NCI-H526 (cell line): Measurements from ENCODE around the gene PSMD8.
"Not testable (repeated sequence)": the region's sequence is repeated elsewhere in the genome, so short reads cannot be mapped to it uniquely, and the experiment has no call there.

Experiments
- DNase-seq, 2 experiments: peaks; one replicate each; lab custom pipeline; 2025; lab: John Stamatoyannopoulos, UW

The PSMD8 gene

DNA sequence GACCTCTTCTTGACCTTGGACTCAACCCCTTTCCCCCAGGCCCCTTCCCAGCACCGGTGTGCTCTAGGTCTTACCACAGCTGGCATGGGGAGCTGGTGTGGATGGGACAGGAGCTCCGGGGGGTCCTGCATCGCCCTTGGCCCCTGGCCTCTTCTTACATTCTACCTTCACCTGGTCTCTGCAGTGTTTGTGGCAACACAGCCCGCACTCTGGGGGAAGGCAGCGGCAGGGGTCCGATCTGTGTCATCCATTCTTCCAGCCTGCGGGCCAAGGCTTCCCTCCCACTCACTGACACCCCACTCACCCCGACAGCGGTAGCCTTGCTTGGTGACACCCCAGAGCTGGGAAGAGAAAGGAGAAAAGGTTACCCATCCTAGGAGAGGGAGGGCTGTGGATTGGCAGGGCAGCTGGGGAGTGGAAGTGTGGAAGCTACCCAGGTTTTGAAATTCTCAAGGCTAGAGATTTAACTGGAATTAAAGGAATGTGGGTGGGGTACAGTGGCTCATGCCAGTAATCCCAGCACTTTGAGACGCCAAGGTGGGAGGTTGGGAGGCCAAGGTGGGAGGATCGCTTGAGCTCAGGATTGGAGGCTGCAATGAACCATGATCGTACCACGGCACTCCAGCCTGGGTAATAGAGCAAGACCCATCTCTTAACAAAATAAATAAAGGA, 36.8 kb downstream of the PSMD8 start:
- DNase-seq: no peak

DNA sequence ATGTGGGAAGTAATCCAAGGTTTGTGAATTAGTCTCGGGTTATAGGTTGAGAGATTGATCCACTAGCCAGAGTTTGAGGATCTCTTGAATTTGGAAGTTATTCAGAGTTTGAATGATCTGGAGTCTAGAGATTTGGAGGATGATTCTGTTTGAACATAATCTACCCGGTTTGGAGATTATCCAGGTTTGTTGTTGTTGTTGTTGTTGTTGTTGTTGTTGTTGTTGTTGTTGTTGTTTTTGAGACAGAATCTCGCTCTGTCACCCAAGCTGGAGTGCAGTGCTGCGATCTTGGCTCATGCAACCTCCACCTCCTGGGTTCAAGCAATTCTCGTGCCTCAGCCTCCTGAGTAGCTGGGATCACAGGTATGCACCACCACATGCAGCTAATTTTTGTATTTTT, 37.5 kb downstream of the PSMD8 start:
- not testable (repeated sequence) for DNase-seq

DNA sequence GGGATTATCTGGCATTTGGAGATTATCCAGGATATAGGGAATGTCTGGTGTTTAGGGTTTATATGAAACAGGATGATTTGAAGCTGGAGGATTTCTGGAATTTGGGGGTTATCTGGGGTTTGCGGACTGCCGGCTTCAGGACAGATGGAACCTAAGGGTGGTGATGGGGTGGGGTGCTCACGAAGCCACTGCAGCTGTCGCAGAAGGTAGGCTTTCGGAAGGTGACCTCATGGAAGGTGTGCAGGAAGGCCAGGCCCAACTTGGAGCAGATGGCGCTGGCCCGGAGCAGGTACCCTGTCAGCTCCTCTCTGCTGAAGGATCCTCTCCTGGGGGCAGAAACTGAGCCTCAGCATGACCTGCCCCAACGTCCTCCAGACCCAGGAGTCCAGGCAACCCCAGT, 38.1 kb downstream of the PSMD8 start:
- no peak for DNase-seq

DNA sequence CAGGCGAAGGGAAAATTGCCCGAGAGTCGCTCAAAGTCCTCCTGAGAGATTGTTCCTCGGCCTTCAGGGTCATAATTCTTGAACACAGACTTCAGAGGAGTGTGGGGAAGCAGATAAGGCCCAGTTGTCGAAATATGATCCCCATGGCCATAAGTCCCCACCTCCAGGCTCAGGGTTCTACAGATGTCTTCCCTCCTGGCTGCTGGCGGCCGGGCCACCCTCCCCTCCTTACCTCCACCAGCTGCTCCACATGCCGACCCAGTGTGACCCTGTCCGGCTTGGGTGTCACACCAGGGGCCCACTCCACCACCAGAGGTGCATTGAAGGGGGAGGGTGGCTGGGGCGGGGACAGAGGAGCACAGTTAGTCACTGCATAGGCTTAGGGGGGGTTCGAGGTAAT, 38.6 kb downstream of the PSMD8 start:
- no peak for DNase-seq

DNA sequence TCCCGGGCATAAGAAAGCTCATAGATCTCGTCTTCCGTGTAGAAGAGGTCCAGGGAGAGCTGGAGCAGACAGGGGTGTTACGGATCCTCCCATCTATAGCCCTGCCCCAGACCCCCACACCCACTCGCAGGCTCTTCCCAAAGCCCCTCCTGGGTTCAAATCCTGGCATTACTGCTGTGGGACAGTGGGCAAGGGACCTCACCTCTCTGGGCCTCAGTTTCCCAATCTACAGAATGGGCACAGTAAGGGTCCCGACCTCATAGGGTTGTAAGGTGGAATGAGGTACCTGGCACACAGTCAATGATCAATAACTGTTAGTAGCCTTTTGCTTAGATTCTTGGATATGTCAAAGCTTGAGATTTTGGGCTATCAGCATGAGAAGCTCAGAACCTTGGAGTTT, 39.0 kb downstream of the PSMD8 start:
- DNase-seq: no peak

DNA sequence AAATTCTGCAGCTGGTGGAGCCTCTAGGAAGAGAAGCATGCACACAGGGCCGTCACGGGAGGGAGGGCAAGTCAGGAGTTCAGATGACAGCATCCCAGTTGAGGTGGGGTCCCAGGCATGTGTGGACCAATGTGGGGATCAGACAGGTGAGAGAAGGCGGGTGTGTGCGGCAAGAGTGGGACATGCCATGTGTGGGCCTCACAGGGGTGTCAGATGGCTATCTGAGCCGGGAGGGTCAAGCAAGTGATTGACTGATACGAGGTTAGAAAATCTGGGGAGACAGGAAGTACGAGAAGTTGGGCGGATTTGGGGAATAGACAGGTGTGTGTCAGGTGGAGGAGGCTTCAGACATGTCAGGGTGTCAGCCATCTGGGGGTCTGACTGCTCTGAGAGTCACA, 42.8 kb downstream of the PSMD8 start:
- no peak for DNase-seq

DNA sequence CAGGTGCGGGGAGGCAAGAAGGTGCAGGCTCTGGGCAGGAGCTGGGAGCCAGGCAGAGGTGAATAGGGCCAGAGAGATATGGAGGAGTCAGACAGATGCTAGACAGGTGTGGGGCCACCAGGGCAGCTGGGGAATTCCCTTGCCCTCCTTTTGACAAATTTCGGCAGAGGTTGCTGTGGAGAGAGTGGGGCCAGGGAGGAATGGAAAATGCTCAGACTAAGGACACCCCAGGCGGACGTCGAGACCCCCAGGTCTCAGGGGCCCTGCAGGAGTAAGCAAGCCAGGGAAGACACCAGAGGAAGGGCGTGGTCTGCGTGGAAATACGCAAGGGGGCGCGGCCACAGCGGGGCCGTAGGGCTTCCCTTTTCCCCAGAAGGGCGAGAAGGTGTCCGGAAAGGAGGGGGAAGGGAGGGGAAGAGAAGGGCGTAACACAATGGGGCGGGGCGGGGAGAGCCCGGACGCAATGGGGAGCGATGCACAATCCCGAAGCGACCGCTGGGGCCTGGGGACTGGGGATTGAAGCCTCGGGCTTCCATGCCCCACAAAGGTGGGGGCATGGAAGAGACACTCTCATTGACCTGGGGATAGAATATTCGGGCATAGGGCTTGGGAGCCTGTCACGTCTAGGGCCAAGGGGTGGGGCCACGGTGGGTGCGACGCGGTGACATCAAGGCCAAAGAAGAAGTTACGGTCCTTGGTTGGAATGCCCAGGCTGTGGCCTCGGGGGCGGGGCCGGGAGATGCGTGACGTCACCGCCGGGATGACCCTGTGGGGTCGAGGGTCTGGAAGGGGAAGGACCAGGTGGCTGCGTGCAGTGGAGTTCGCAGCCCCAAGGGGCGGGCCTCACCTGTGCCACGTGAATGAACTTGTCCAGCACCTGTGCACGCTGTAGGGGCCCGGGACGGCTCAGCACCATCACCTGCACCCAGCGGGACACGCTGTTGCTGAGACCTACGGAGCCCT, 43.5 kb downstream of the PSMD8 start:
- DNase-seq: peak; percentile 26 to 84

DNA sequence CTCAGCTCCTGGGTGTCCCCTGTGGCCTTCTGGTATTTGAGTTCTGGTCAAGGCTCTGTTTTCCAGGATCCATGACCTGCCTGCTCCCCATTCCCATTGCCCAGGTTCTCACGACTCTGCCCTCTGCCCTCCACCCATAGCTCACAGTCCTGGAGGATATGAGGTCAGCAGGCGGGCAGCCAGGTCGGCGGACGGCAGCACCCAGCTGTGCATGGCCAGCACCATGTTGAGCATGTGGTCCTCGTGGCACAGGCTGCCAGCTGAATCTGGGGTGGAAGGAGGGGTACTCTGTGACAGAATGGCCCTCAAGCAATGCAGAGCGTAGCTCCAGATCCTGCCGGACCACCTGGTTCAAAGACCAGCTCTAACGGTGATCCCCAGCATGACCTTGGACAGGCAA, 46.6 kb downstream of the PSMD8 start:
- DNase-seq: no peak

DNA sequence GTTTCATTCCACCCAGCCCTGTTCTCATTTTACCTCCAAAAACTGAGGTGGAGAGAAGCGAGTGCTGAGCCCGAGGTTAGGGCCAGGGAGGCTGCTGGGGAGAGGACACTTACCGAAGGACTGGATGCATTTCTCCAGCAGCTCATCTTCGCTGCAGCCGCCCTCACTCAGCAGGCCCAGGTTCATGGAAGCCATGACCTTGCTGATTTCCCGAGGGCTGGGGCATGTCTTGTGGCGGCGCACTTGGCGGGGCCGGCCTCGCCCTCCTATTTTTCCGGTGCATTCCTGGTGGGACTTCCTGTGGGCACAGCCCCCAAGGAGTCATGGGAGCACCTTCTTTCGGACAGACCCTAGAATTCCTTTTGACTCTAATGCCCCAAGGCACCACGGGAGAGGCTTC, 47.5 kb downstream of the PSMD8 start:
- DNase-seq: no peak

DNA sequence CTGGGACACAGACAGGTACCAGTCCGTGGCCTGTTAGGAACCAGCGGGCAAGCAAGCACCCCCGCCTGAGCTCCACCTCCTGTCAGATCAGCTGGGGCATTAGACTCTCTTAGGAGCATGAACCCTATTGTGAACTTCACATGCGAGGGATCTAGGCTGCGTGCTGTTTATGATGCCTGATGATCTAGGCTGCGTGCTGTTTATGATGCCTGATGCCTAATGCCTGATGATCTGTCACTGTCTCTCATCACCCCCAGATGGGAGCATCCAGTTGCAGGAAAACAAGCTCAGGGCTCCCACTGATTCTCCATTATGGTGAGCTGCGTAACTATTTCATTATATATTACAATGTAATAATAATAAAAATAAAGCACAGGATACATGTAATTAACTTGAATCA, 48.1 kb downstream of the PSMD8 start:
- DNase-seq: no peak

DNA sequence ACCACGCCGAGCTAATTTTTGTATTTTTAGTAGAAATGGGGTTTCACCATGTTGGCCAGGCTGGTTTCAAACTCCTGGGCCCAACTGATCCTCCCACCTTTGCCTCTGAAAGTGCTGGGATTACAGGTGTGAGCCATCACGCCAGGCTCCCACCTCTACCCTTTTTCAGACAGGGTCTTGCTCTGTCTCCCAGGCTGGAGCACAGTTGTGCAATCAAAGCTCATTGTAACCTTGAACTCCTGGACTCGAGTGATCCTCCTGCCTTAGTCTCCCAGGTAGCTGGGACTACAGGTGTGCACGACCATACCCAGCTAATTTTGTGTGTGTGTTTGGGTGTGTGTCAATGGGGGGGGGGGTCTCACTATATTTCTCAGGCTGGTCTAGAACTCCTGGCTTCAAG, 49.9 kb downstream of the PSMD8 start:
- no peak for DNase-seq

DNA sequence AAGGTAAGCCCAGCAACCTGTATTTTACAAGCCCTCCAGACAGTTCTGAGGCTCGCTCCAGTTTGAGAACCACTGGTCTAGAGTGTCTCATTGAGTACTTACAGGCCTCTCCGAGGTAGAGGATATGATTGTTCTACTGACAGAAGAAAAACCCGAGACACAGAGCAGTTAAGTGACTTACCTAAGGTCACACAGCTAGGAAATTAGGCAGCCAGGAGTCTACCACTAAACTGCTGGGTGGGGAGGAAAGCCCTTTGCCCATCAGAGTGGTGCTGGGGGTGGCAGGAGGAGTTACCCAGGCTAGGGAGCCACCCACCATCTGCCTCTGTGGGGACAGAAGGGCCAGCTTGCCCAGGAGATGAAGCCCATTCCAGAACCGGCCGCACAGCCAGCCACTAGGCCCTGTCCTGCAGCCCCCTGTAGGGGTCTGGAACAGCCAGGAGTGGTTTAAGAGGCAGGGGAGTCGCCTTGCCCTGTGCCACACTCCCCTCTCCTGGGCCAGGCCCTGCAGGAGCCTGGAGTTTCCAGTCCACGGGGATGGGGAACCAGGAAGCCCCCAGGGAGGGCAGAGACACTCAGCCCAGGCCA, 50.9 kb downstream of the PSMD8 start:
- no peak for DNase-seq

DNA sequence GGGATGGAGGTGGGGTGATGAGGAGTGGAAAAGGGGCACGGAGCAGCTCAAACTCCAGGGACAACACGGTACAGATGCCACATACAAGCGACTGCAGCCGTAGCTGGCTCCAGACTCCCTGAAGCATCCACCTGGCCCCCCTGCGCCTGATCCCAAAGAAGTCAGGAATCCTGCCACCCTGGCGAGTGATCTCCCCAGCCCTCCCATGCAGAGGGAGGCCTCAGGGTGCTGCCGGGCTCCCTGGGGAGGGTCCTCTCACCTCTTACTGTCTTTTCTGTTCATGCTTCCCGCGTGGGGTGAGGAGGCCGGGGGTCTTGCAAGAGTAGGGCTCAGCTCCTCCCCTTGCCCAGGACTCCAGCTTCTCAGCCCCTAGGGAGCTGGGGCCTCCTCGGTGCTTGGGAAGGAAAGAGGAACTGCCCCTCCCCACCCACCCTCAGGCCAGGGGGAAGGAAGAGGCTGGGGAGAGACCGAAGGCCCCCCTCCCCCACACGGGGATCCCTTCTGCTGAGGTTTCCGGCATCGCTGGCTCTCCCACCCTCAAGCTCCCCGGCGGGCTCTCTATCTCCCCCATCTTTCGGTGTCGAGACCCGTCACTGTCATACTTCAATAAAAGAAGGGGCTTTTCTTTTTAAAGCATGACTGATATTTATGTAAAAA, 51.6 kb downstream of the PSMD8 start, which contains the start of gene RASGRP4:
Gene RASGRP4 (minus strand): TSS at position 410 of the 657 bp plus-strand sequence. CDS start 128 bp downstream, at position 282.
- DNase-seq: no peak

DNA sequence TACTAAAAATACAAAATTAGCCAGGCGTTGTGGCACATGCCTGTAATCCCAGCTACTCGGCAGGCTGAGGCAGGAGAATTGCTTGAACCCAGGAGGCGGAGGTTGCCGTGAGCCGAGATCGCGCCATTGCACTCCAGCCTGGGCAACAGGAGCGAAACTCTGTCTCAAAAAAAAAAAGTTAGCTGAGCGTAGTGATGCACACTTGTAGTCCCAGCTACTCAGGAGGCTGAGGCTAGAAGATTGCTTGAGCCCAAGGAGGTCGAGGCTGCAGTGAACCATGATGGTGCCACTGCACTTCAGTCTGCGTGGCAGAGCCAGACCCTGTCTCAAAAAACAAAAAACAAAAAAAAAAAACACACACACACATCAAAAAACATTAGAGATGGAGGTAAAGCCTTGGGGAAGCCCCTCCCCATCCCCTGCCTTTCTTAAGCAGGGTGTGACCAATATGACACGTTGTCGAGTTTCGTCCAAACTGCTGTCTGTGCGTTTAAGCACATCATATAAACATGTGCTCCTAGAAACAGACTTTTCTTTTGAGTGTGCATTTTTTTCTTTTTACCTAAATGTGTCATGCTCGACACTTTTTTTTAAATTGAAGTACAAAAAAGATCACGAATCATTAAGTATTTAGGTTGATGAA, 52.8 kb downstream of the PSMD8 start:
- not testable (repeated sequence) for DNase-seq

DNA sequence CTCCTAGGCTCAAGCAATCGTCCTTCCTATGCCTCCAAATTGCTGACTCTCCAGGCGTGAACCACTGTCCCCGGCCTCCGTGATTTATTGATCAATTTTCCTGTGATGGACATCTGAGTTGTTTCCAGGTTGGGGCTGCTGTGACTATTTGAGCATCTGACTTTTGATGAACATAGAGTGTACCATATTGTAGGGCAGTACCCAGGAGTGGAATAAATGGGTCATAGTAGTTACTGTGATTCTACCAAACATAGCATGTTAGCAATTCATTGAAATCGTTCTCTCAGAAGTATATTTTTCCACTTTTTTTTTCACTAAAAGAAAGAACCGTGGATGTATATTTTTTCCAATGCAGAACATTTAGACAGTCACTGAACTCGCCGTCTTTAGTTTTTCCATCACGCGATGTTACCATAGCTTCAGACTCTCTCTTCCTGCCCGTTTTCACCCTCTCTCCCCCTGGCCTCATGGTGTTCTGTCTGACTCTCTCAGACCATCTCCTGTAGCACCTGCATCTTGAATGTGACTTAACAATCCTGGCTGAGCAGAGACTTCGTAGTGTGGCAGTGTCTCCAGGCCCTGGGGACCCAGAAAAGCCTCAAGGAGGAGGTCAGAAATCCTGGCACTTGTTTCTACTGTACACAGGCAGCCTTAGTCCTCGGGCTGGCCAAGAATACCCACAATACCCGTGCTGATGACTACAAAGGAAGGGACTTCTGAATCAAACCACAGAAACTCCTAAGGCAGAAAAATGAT, 54.9 kb downstream of the PSMD8 start:
- DNase-seq: no peak

DNA sequence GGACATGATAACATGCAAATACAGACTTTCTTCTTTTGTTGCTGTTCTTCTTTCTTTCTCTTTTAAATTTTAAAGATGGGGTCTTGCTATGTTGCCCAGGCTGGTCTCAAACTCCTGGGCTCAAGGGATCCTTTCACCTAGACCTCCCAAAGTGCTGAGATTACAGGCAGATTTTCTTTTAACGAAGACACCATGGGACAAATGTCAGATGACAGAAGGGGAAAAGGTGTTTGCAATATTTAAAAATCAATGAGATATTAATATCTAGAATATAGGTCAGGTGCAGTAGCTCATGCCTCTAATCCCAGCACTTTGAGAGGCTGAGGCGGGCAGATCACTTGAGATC, 55.4 kb downstream of the PSMD8 start:
- DNase-seq: no peak

DNA sequence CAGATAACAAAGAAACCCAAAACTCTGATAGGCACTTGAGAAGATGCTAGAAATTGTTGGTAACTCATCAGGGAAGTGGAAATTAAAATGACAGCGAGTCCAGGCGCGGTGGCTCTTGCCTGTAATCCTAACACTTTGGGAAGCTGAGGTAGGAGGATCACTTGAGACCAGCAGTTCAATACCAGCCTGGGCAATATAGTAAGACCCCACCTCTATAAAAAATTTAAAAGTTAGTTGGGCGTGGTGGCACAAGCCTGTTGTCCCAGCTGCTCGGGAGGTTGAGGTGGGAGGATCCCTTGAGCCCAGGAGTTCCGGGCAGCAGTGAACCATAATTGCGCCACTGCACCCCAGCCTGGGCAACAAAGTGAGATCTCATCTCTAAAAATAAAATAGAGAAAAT, 56.6 kb downstream of the PSMD8 start:
- DNase-seq: no peak

DNA sequence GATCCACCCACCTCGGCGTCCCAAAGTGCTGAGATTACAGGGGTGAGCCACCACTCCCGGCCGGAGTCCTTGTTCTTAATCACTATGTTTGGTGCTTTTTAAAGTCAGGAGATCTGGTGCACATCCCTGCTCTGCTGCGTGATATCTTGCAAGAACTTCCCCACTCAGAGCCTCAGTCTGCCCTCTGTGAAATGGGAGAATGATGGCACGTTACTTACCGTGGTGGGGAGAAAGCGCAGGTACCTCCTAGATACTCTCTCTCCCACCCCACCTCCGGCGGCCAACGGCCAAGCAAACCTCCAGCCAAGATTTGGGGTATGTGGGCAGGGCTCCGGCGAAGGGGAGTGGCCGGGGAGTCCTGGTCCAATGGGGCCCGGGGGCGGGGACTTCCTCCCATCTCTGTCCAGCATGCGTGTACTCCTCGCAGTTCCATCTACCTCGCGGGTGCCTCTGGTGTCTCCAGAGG, 58.9 kb downstream of the PSMD8 start, which contains the start of gene RYR1:
Gene RYR1 (plus strand): TSS at position 424 of the 466 bp plus-strand sequence. CDS start 139 bp downstream, outside the sequence.
- peak in 1 of 2 experiments; percentile 44 for DNase-seq
